ENCODE data around the gene PRKCI.

The PRKCI gene

GRCh38 chr3:170221924-170222646 lies at the start of gene PRKCI (continued):
- TF ChIP-seq PRDM4 (tag by site-specific recombination; IDR thresholded peaks at IDR 0.05) (no peak), ZNF140 (tag by site-specific recombination; IDR thresholded peaks at IDR 0.05) (peak; percentile 50; the same call in 1 of the 2 replicates), ZFHX2 (tag by site-specific recombination; conservative IDR thresholded peaks at IDR 0.05) (peak; percentile 99), ZNF341 (tag by site-specific recombination; IDR thresholded peaks at IDR 0.05; ENCODE audit: low read depth) (peak; percentile 87), ZNF473 (tag by site-specific recombination; IDR thresholded peaks at IDR 0.05) (no peak), ZNF548 (tag by site-specific recombination; IDR thresholded peaks at IDR 0.05) (no peak), ZNF658 (tag by site-specific recombination; IDR thresholded peaks at IDR 0.05) (no peak), ZNF214 (tag by site-specific recombination; IDR thresholded peaks at IDR 0.05; ENCODE audit: borderline replicate concordance) (no peak), HOXA7 (CRISPR knock-in tag; IDR thresholded peaks at IDR 0.05; ENCODE audit: borderline replicate concordance) (no peak), ZNF549 (tag by site-specific recombination; IDR thresholded peaks at IDR 0.05) (no peak), ZNF660 (tag by site-specific recombination; IDR thresholded peaks at IDR 0.05) (peak; percentile 37), MEIS1 (CRISPR knock-in tag; IDR thresholded peaks at IDR 0.05; ENCODE audit: borderline replicate concordance) (no peak), OVOL3 (tag by site-specific recombination; IDR thresholded peaks at IDR 0.05) (no peak), ZNF26 (tag by site-specific recombination; IDR thresholded peaks at IDR 0.05) (no peak), CTCF (tag by site-specific recombination; IDR thresholded peaks at IDR 0.05) (no peak), ZNF211 (tag by site-specific recombination; IDR thresholded peaks at IDR 0.05; ENCODE audit: low read depth) (no peak), KLF1 (tag by site-specific recombination; IDR thresholded peaks at IDR 0.05) (peak; percentile 98), ZNF501 (tag by site-specific recombination; IDR thresholded peaks at IDR 0.05) (peak; percentile 91), ZBTB7A (tag by site-specific recombination; IDR thresholded peaks at IDR 0.05; ENCODE audit: low read depth) (peak; percentile 75; the same call in 1 of the 2 replicates), ZBTB11 (tag by site-specific recombination; conservative IDR thresholded peaks at IDR 0.05; ENCODE audit: low read depth) (peak; percentile 28; the same call in 1 of the 2 replicates), ZNF366 (tag by site-specific recombination; conservative IDR thresholded peaks at IDR 0.05) (peak; percentile 77), IKZF3 (tag by site-specific recombination; IDR thresholded peaks at IDR 0.05) (peak; percentile 89), ZNF354C (tag by site-specific recombination; IDR thresholded peaks at IDR 0.05; ENCODE audit: borderline replicate concordance, low read depth) (no peak), ZNF19 (tag by site-specific recombination; IDR thresholded peaks at IDR 0.05; ENCODE audit: low read depth) (no peak), ZBTB20 (tag by site-specific recombination; IDR thresholded peaks at IDR 0.05) (peak; percentile 97), ZNF600 (tag by site-specific recombination; IDR thresholded peaks at IDR 0.05) (peak; percentile 30; the same call in 1 of the 2 replicates), MZF1 (tag by site-specific recombination; IDR thresholded peaks at IDR 0.05; ENCODE audit: borderline replicate concordance) (no peak), BCL6B (tag by site-specific recombination; IDR thresholded peaks at IDR 0.05) (no peak), GLIS2 (tag by site-specific recombination; IDR thresholded peaks at IDR 0.05) (peak; percentile 86), RBAK (tag by site-specific recombination; IDR thresholded peaks at IDR 0.05) (no peak), ZNF132 (tag by site-specific recombination; IDR thresholded peaks at IDR 0.05; ENCODE audit: borderline replicate concordance) (no peak)

Measured in HEK293 (cell line).